Suprapubic skin (tissue), 3 donors: ENCODE results near the gene TAF3.

Source experiments
- EP300 ChIP-seq: sonication (generic); formaldehyde crosslinking; IDR thresholded peaks from one replicate; pipeline ENCODE4 v1.6.1; 2017; ENCODE audit warnings: antibody characterized with exemption
- POLR2A ChIP-seq, 2 donors: fragments of 450-650 bp; IDR thresholded peaks; one replicate each; pipeline ENCODE4 v1.6.1; 2017; ENCODE audit warnings: antibody characterized with exemption in 2 of 2, mild to moderate bottlenecking in 2 of 2, moderate library complexity in 2 of 2
- TF ChIP-seq, protein P1 (sequence below), 2 donors: fragments of 200-600 bp in 1 of 2; fragments of 450-650 bp in 1 of 2; sonication (generic) in 1 of 2; IDR thresholded peaks; one replicate each; pipeline ENCODE4 v1.5.1; 2016 to 2019; ENCODE audit warnings: antibody characterized with exemption in 2 of 2, mild to moderate bottlenecking in 1 of 2, moderate library complexity in 1 of 2

DNA sequence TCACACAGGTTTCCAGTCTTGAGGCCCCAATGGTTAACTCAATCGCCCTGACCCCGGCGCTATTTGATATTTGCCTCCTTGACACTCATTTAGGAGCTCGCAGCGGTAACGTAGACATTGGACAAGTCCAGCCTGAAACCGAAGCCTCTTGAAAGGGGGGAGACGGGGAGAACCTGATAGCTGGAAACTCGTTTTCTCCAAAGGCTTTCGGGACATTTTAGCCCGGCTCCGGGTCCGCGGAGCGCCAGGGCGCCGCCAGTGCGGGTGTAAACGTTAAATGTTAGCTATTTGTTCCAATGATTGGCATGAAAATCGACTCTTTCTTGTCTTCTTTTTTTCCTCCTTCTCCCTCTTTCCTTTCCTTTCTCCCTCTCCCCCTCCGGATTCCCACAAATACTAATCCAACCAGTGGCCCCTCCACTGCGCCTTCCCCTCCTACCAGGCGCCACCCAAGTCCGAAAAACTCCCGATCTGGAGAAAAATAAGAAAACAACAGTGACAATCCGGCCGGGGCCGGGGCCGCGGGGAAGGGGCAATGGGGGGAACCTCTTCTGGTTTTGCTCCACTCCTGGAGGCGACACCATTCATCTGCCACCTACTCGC, 219.0 kb downstream of the TAF3 start:
- TF ChIP-seq, protein P1, sequence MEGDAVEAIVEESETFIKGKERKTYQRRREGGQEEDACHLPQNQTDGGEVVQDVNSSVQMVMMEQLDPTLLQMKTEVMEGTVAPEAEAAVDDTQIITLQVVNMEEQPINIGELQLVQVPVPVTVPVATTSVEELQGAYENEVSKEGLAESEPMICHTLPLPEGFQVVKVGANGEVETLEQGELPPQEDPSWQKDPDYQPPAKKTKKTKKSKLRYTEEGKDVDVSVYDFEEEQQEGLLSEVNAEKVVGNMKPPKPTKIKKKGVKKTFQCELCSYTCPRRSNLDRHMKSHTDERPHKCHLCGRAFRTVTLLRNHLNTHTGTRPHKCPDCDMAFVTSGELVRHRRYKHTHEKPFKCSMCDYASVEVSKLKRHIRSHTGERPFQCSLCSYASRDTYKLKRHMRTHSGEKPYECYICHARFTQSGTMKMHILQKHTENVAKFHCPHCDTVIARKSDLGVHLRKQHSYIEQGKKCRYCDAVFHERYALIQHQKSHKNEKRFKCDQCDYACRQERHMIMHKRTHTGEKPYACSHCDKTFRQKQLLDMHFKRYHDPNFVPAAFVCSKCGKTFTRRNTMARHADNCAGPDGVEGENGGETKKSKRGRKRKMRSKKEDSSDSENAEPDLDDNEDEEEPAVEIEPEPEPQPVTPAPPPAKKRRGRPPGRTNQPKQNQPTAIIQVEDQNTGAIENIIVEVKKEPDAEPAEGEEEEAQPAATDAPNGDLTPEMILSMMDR (IDR thresholded peaks at IDR 0.05) = no peak
- TF ChIP-seq POLR2A (IDR thresholded peaks at IDR 0.05) = no peak
- no peak for TF ChIP-seq EP300
